SJSA1 (cell line): ENCODE results near the gene C18orf63. TPM values are rescaled to one million over a fixed set of nuclear protein-coding genes. Genes with fewer than 3 reads are reported as not detected.
A peak's percentile ranks its signal among the peaks of the same experiment; 100 is the strongest.
"Not testable (repeated sequence)": the region's sequence is repeated elsewhere in the genome, so short reads cannot be mapped to it uniquely, and the experiment has no call there.

Experiments
- DNase-seq, 2 experiments: peaks; one replicate each; pipeline ENCODE4 v3.0.0-alpha.2; 2015 to 2020; ENCODE audit warnings: low spot score in 2 of 2, low read depth in 1 of 2
- H3K27ac ChIP-seq: fragments of 250-450 bp; sonication (Bioruptor Pico); 2 replicates; pipeline ENCODE4 v1.5.1; 2020; ENCODE audit warnings: mild to moderate bottlenecking, moderate library complexity
- H3K27me3 ChIP-seq: fragments of 250-450 bp; sonication (Bioruptor Pico); replicated peaks from 2 replicates; pipeline ENCODE4 v1.5.1; 2020; ENCODE audit warnings: mild to moderate bottlenecking, moderate library complexity
- H3K36me3 ChIP-seq: fragments of 250-450 bp; sonication (Bioruptor Pico); 2 replicates; pipeline ENCODE4 v1.5.1; 2020; ENCODE audit warnings: mild to moderate bottlenecking
- H3K4me1 ChIP-seq: fragments of 250-450 bp; sonication (Bioruptor Pico); replicated peaks from 2 replicates; pipeline ENCODE4 v1.6.1; 2021; ENCODE audit warnings: mild to moderate bottlenecking
- H3K4me3 ChIP-seq: fragments of 250-450 bp; sonication (Bioruptor Pico); 2 replicates; pipeline ENCODE4 v1.5.1; 2020; ENCODE audit warnings: mild to moderate bottlenecking
- H3K9me3 ChIP-seq: fragments of 250-450 bp; sonication (Bioruptor Pico); replicated peaks from 2 replicates; pipeline ENCODE4 v1.5.1; 2020; ENCODE audit warnings: mild to moderate bottlenecking
- total RNA-seq: library from RNA; depleted of rRNA; stranded (reverse); fragments of >200 nt; shearing (Covaris generic); gene quantifications from 2 replicates; pipeline ENCODE4 v1.2.3, GENCODE V29; 2014

C18orf63 gene
- total RNA-seq, 1 experiment from 2014 or later, result not detected

GRCh38 chr18:74316257-74317170, 875 bp downstream of the C18orf63 start:
- peaks cover 26% of the 10 kb centered on the region for H3K4me1 ChIP-seq
- no peaks in the 10 kb centered on the region for H3K36me3 ChIP-seq
- H3K9me3 ChIP-seq, result no peaks in the 10 kb centered on the region
- DNase-seq, result peak; percentile 84 to 91
- no peaks in the 10 kb centered on the region for H3K27me3 ChIP-seq
- H3K27ac ChIP-seq, result peak overlapping the region; percentile 85
- H3K4me3 ChIP-seq, result no peak overlapping the region

GRCh38 chr18:74326231-74326630, 10.6 kb downstream of the C18orf63 start:
- Histone ChIP-seq H3K9me3 (no peaks in the 10 kb centered on the region), H3K4me1 (no peaks in the 10 kb centered on the region), H3K27ac (no peak overlapping the region), H3K27me3 (no peaks in the 10 kb centered on the region), H3K4me3 (no peak overlapping the region), H3K36me3 (no peaks in the 10 kb centered on the region)
- DNase-seq, result no peak

- H3K36me3 ChIP-seq, H3K27ac ChIP-seq, H3K4me3 ChIP-seq, DNase-seq, H3K27me3 ChIP-seq, H3K4me1 ChIP-seq, H3K9me3 ChIP-seq: not testable (repeated sequence)
These were observed 11.2 kb downstream of the C18orf63 start for GRCh38 chr18:74326791-74327190.

- DNase-seq, result no peak
- Histone ChIP-seq H3K27ac (no peak overlapping the region), H3K4me3 (no peak overlapping the region), H3K9me3 (no peaks in the 10 kb centered on the region), H3K4me1 (no peaks in the 10 kb centered on the region), H3K36me3 (no peaks in the 10 kb centered on the region), H3K27me3 (no peaks in the 10 kb centered on the region)
These were observed 12.6 kb downstream of the C18orf63 start for GRCh38 chr18:74328206-74328605.

- no peak overlapping the region for H3K4me3 ChIP-seq
- H3K36me3 ChIP-seq, result no peaks in the 10 kb centered on the region
- H3K27me3 ChIP-seq, result no peaks in the 10 kb centered on the region
- H3K9me3 ChIP-seq, result no peaks in the 10 kb centered on the region
- no peaks in the 10 kb centered on the region for H3K4me1 ChIP-seq
- DNase-seq, result no peak
- H3K27ac ChIP-seq, result no peak overlapping the region
These were observed 14.1 kb downstream of the C18orf63 start for GRCh38 chr18:74329688-74330205.

- no peak overlapping the region for H3K27ac ChIP-seq
- no peaks in the 10 kb centered on the region for H3K9me3 ChIP-seq
- H3K4me3 ChIP-seq, result no peak overlapping the region
- no peaks in the 10 kb centered on the region for H3K4me1 ChIP-seq
- no peaks in the 10 kb centered on the region for H3K27me3 ChIP-seq
- H3K36me3 ChIP-seq, result no peaks in the 10 kb centered on the region
- DNase-seq, result peak in 1 of 2 experiments; percentile 51
These were observed 15.8 kb downstream of the C18orf63 start for GRCh38 chr18:74331404-74331803.

GRCh38 chr18:74333091-74333490, 17.5 kb downstream of the C18orf63 start:
- no peak for DNase-seq
- H3K4me1 ChIP-seq, result no peaks in the 10 kb centered on the region

GRCh38 chr18:74334242-74334893, 18.7 kb downstream of the C18orf63 start:
- Histone ChIP-seq H3K9me3 (no peaks in the 10 kb centered on the region), H3K27me3 (no peaks in the 10 kb centered on the region), H3K27ac (no peak overlapping the region), H3K4me1 (no peaks in the 10 kb centered on the region), H3K4me3 (no peak overlapping the region), H3K36me3 (no peaks in the 10 kb centered on the region)
- no peak for DNase-seq

More at GRCh38 chr18:74333091-74333490, 17.5 kb downstream of the C18orf63 start:
- H3K27me3 ChIP-seq, result no peaks in the 10 kb centered on the region
- H3K4me3 ChIP-seq, result no peak overlapping the region
- no peaks in the 10 kb centered on the region for H3K9me3 ChIP-seq
- no peak overlapping the region for H3K27ac ChIP-seq
- no peaks in the 10 kb centered on the region for H3K36me3 ChIP-seq

GRCh38 chr18:74336656-74337055, 21.0 kb downstream of the C18orf63 start:
- H3K27me3 ChIP-seq, result no peaks in the 10 kb centered on the region
- H3K4me1 ChIP-seq, result no peaks in the 10 kb centered on the region
- no peak overlapping the region for H3K4me3 ChIP-seq
- no peak for DNase-seq
- no peaks in the 10 kb centered on the region for H3K9me3 ChIP-seq
- no peak overlapping the region for H3K27ac ChIP-seq
- no peaks in the 10 kb centered on the region for H3K36me3 ChIP-seq

- no peaks in the 10 kb centered on the region for H3K36me3 ChIP-seq
- H3K9me3 ChIP-seq, result no peaks in the 10 kb centered on the region
- H3K27ac ChIP-seq, result no peak overlapping the region
- no peak overlapping the region for H3K4me3 ChIP-seq
- DNase-seq, result no peak
- H3K27me3 ChIP-seq, result no peaks in the 10 kb centered on the region
- H3K4me1 ChIP-seq, result no peaks in the 10 kb centered on the region
These were observed 21.7 kb downstream of the C18orf63 start for GRCh38 chr18:74337155-74337911.

- no peaks in the 10 kb centered on the region for H3K9me3 ChIP-seq
- no peaks in the 10 kb centered on the region for H3K36me3 ChIP-seq
- no peaks in the 10 kb centered on the region for H3K4me1 ChIP-seq
- no peak overlapping the region for H3K4me3 ChIP-seq
- no peak for DNase-seq
- no peaks in the 10 kb centered on the region for H3K27me3 ChIP-seq
- H3K27ac ChIP-seq, result no peak overlapping the region
These were observed 22.3 kb downstream of the C18orf63 start for GRCh38 chr18:74337912-74338309.

GRCh38 chr18:74342416-74343043, 26.9 kb downstream of the C18orf63 start:
- Histone ChIP-seq H3K4me1 (no peaks in the 10 kb centered on the region), H3K36me3 (no peaks in the 10 kb centered on the region), H3K27ac (no peak overlapping the region), H3K27me3 (no peaks in the 10 kb centered on the region), H3K4me3 (no peak overlapping the region), H3K9me3 (no peaks in the 10 kb centered on the region)
- peak in 1 of 2 experiments; percentile 51 for DNase-seq

- H3K9me3 ChIP-seq, result no peaks in the 10 kb centered on the region
- H3K27me3 ChIP-seq, result no peaks in the 10 kb centered on the region
- no peak overlapping the region for H3K27ac ChIP-seq
- H3K36me3 ChIP-seq, result no peaks in the 10 kb centered on the region
- no peak for DNase-seq
- peaks cover 2% of the 10 kb centered on the region; the same call in 1 of the 2 replicates for H3K4me1 ChIP-seq
- no peak overlapping the region for H3K4me3 ChIP-seq
These were observed 30.6 kb downstream of the C18orf63 start for GRCh38 chr18:74346206-74346605.
